Thyroid gland (tissue), 4 donors: Measurements from ENCODE around the gene NAT8L. TPM values are rescaled to one million over a fixed set of nuclear protein-coding genes. Genes with fewer than 3 reads are reported as not detected.

Experiments
- DNase-seq, 2 donors: peaks; one replicate each; pipeline ENCODE4 v3.0.0-alpha.2; 2019
- H3K27ac ChIP-seq, 3 donors: fragments of 200-600 bp; sonication (generic); 1 replicate in 2 of 3; 2 replicates in 1 of 3; pipeline ENCODE4 v1.5.1; 2016 to 2019; ENCODE audit warnings: mild to moderate bottlenecking in 1 of 3, moderate library complexity in 1 of 3
- H3K27me3 ChIP-seq: fragments of 200-600 bp; sonication (generic); one replicate; pipeline ENCODE4 v1.5.1; 2019
- H3K36me3 ChIP-seq, 2 donors: fragments of 200-600 bp; sonication (generic); one replicate each; pipeline ENCODE4 v1.5.1; 2016 to 2019
- H3K4me1 ChIP-seq, 2 donors: fragments of 200-600 bp; sonication (generic); one replicate each; pipeline ENCODE4 v1.5.1; 2017 to 2019
- H3K4me3 ChIP-seq, 3 donors: fragments of 200-600 bp; sonication (generic); replicated peaks in 1 of 3; 1 replicate in 2 of 3; 2 replicates in 1 of 3; pipeline ENCODE4 v1.5.1; 2016; ENCODE audit warnings: mild to moderate bottlenecking in 1 of 3
- H3K9me3 ChIP-seq: fragments of 200-600 bp; sonication (generic); one replicate; pipeline ENCODE4 v1.5.1; 2017
- CTCF ChIP-seq, 6 experiments: fragments of 200-600 bp in 3 of 6; fragments of 450-650 bp in 3 of 6; sonication (generic) in 3 of 6; IDR thresholded peaks; one replicate each; pipeline ENCODE4 v1.5.1; 2016 to 2019; ENCODE audit warnings: antibody characterized with exemption in 6 of 6, mild to moderate bottlenecking in 2 of 6, inconsistent platforms in 1 of 6, moderate library complexity in 1 of 6
- POLR2A ChIP-seq, 2 donors: fragments of 450-650 bp; IDR thresholded peaks; one replicate each; pipeline ENCODE4 v1.6.1; 2017; ENCODE audit warnings: antibody characterized with exemption in 2 of 2, mild to moderate bottlenecking in 2 of 2, moderate library complexity in 1 of 2
- WGBS, 2 donors: methylation state at CpG; one replicate each; pipeline ENCODE4 v1.1.5; 2017; 5-methylcytosine and 5-hydroxymethylcytosine counted together
- intact Hi-C: fragments of 100-400 bp; cut with DNase I; formaldehyde crosslinking; loops from one replicate; pipeline ENCODE4 v1.15.1; 2023
- total RNA-seq, 4 donors: library from RNA; depleted of rRNA; stranded (reverse); fragments of >200 nt; gene quantifications; one replicate each; pipeline ENCODE4 v1.2.3, GENCODE V29; 2016

Gene NAT8L
- total RNA-seq, 4 donors from 2014 or later, result 1.3 to 1.8 (median 1.5) TPM

GRCh38 chr4:2043396-2044118 is 15.6 kb upstream of the NAT8L start:
- no peaks in the 10 kb centered on the region for H3K9me3 ChIP-seq
- no peaks in the 10 kb centered on the region for H3K36me3 ChIP-seq
- WGBS, 2 donors, result 87 to 89% methylated on average over 8 of the region's 18 CpGs
- no peak overlapping the region for H3K27ac ChIP-seq
- no peak overlapping the region for H3K4me3 ChIP-seq
- peaks cover 15 to 21% of the 10 kb centered on the region in 2 donors for H3K4me1 ChIP-seq
- TF ChIP-seq CTCF (IDR thresholded peaks at IDR 0.05) (no peak), POLR2A (IDR thresholded peaks at IDR 0.05) (no peak)
- no peak for DNase-seq
- intact Hi-C loops, result no loop called here
- H3K27me3 ChIP-seq, result peaks cover 8% of the 10 kb centered on the region

GRCh38 chr4:2044119-2044485 is 15.0 kb upstream of the NAT8L start:
- Histone ChIP-seq H3K4me3 (no peak overlapping the region), H3K27ac (no peak overlapping the region), H3K4me1 (peaks cover 15 to 21% of the 10 kb centered on the region in 2 donors), H3K9me3 (no peaks in the 10 kb centered on the region), H3K27me3 (peaks cover 8% of the 10 kb centered on the region), H3K36me3 (no peaks in the 10 kb centered on the region)
- intact Hi-C loops, result no loop called here
- DNase-seq, result no peak
- 76 to 93% methylated on average over 2 to 5 of the region's 6 CpGs for WGBS, 2 donors
- TF ChIP-seq POLR2A (IDR thresholded peaks at IDR 0.05), result no peak
- TF ChIP-seq CTCF (IDR thresholded peaks at IDR 0.05), result no peak

DNA sequence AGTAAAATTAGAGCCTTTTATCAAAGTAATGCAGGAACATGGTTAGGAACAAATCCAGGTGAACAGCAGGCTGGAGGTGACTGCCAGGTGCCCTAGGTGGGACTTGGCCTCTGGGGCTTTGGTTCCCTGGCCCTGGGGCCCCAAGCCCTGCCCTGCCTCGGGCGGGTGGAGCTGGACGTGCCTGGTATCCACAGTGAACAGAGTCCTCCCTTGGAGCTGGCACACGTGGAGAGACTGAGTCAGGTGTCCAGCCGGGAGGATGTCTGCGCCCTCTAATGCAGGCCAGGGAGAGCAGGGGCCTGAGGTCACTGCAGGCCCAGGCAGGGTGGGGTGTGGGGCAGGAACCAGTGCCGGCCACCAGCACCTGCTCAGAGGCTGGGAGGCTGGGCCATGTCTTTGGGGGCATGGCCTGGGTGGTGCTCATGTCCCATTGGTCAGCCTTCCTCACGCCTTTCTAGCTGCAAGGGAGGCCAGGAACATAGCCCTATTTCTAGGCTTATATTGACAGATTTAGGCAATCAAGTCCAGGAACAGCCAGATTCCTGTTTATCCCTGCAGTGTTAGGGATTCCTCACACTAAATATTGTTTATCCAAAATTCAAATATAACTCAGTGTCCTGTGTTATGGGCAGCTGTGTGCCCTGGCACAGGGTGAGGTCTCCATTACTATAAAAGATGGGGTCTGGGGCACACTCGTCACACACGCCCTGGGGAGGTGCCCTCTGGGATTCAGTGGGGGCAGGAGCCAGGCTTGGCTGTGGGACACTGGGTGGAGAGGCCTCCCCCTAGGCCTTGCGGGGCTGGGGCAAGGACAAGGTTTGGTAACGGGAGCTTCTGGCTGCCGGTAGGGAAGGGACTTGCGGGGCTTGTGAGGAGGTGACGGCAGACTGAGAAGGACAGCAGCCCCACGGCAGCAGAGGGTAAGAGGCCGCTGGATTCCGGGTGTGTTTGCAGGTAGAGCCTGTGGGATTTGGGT is 14.3 kb upstream of the NAT8L start:
- WGBS, 2 donors, result 89 to 92% methylated on average over 12 to 15 of the region's 18 CpGs
- Histone ChIP-seq H3K4me3 (no peak overlapping the region), H3K9me3 (no peaks in the 10 kb centered on the region), H3K36me3 (no peaks in the 10 kb centered on the region), H3K27ac (no peak overlapping the region), H3K4me1 (peaks cover 15 to 21% of the 10 kb centered on the region in 2 donors), H3K27me3 (peaks cover 8% of the 10 kb centered on the region)
- DNase-seq, result no peak
- intact Hi-C loops, result no loop called here
- TF ChIP-seq CTCF (IDR thresholded peaks at IDR 0.05) (no peak), POLR2A (IDR thresholded peaks at IDR 0.05) (no peak)

DNA sequence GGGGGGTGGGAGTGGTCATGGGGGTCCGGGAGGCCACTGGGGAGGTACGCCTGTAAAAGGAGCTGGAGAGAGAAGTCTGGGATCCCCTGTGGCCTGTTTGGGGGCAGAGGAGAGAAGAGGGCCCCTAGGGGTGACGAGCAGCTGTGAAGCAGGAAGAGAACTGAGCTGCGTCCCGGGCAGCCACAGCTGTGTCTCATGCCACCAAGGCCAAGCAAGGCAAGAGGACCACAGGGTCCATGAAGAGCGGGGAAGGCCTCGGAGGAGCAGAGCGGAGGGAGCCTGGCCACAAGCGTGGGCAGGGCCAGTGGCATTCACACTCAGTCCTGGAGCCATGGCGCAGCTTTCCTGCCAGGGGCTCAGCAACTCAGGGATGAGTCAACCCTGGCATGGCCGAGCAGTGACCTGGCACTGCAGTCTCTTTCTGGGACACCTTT is 13.6 kb upstream of the NAT8L start:
- Histone ChIP-seq H3K27ac (no peak overlapping the region), H3K36me3 (no peaks in the 10 kb centered on the region), H3K4me3 (no peak overlapping the region), H3K4me1 (peaks cover 15 to 18% of the 10 kb centered on the region in 2 donors), H3K27me3 (peaks cover 8% of the 10 kb centered on the region), H3K9me3 (no peaks in the 10 kb centered on the region)
- TF ChIP-seq CTCF (IDR thresholded peaks at IDR 0.05) (no peak), POLR2A (IDR thresholded peaks at IDR 0.05) (no peak)
- WGBS, 2 donors, result 84 to 89% methylated on average over 11 of the region's 11 CpGs
- DNase-seq, result no peak
- intact Hi-C loops, result no loop called here
